Ovary (tissue), 3 donors: ENCODE data around the gene PDPR.

Source experiments
- EP300 ChIP-seq: sonication (generic); formaldehyde crosslinking; IDR thresholded peaks from one replicate; pipeline ENCODE4 v1.6.1; 2017; ENCODE audit warnings: antibody characterized with exemption
- POLR2A ChIP-seq: fragments of 450-650 bp; IDR thresholded peaks from one replicate; pipeline ENCODE4 v1.6.1; 2017; ENCODE audit warnings: antibody characterized with exemption, mild to moderate bottlenecking, moderate library complexity
- TF ChIP-seq, protein P1 (sequence below), 3 donors: fragments of 450-650 bp in 2 of 3; fragments of 200-600 bp in 1 of 3; IDR thresholded peaks; one replicate each; pipeline versions ENCODE4 v1.5.1 to v1.8.0; 2016 to 2022; ENCODE audit warnings: antibody characterized with exemption in 3 of 3, mild to moderate bottlenecking in 1 of 3
- donor health status: DM: no; HTN: no; CAD: no.

- TF ChIP-seq, protein P1, sequence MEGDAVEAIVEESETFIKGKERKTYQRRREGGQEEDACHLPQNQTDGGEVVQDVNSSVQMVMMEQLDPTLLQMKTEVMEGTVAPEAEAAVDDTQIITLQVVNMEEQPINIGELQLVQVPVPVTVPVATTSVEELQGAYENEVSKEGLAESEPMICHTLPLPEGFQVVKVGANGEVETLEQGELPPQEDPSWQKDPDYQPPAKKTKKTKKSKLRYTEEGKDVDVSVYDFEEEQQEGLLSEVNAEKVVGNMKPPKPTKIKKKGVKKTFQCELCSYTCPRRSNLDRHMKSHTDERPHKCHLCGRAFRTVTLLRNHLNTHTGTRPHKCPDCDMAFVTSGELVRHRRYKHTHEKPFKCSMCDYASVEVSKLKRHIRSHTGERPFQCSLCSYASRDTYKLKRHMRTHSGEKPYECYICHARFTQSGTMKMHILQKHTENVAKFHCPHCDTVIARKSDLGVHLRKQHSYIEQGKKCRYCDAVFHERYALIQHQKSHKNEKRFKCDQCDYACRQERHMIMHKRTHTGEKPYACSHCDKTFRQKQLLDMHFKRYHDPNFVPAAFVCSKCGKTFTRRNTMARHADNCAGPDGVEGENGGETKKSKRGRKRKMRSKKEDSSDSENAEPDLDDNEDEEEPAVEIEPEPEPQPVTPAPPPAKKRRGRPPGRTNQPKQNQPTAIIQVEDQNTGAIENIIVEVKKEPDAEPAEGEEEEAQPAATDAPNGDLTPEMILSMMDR (IDR thresholded peaks at IDR 0.05): no peak
- TF ChIP-seq EP300: no peak
- TF ChIP-seq POLR2A: no peak
Observed at GRCh38 chr16:70160821-70161220, 46.7 kb downstream of the PDPR start.
